Colon (tissue), 2 donors: ENCODE results near the gene GATA2.

Source experiments
- FAIRE-seq: peaks from 2 replicates; lab custom pipeline; 2012; peaks lifted over from hg19 to GRCh38; lab: Jason Lieb, UNC
- donor health status: control.
- donor health status: control.

Gene GATA2

GRCh38 chr3:128487813-128488635 is 5.0 kb downstream of the GATA2 start:
- no peak for FAIRE-seq

- no peak for FAIRE-seq
Measured at GRCh38 chr3:128487538-128487812, 5.5 kb downstream of the GATA2 start.

GRCh38 chr3:128486681-128487537 is 6.1 kb downstream of the GATA2 start:
- no peak for FAIRE-seq

GRCh38 chr3:128486205-128486628 is 6.8 kb downstream of the GATA2 start:
- FAIRE-seq = no peak

- no peak for FAIRE-seq
Measured at GRCh38 chr3:128485282-128486204, 7.5 kb downstream of the GATA2 start.

- FAIRE-seq = no peak
Measured at GRCh38 chr3:128484404-128485281, 8.4 kb downstream of the GATA2 start.

- no peak for FAIRE-seq
Measured at GRCh38 chr3:128483657-128484403, 9.2 kb downstream of the GATA2 start.

GRCh38 chr3:128482666-128483656 is 10.0 kb downstream of the GATA2 start:
- FAIRE-seq = no peak

- no peak for FAIRE-seq
Measured at GRCh38 chr3:128482175-128482574, 10.8 kb downstream of the GATA2 start.

GRCh38 chr3:128481438-128481942 is 11.5 kb downstream of the GATA2 start:
- no peak for FAIRE-seq

GRCh38 chr3:128480717-128481437 is 12.1 kb downstream of the GATA2 start:
- FAIRE-seq = no peak

GRCh38 chr3:128480278-128480677 is 12.7 kb downstream of the GATA2 start:
- no peak for FAIRE-seq

GRCh38 chr3:128479558-128480086 is 13.4 kb downstream of the GATA2 start:
- no peak for FAIRE-seq

- FAIRE-seq = no peak
Measured at GRCh38 chr3:128478576-128479506, 14.2 kb downstream of the GATA2 start.

- FAIRE-seq = no peak
Measured at GRCh38 chr3:128476659-128477058, 16.3 kb downstream of the GATA2 start.

GRCh38 chr3:128475355-128475754 is 17.6 kb downstream of the GATA2 start:
- no peak for FAIRE-seq

GRCh38 chr3:128473737-128474136 is 19.3 kb downstream of the GATA2 start:
- FAIRE-seq = no peak
